GM18526 (cell line): Measurements from ENCODE around the gene ZNF805.

Source experiments
- POLR2A ChIP-seq: IDR thresholded peaks from 3 replicates; pipeline ENCODE4 v1.6.1; 2011; ENCODE audit not compliant: insufficient read length; ENCODE audit errors: extremely low read depth

Gene ZNF805

GRCh38 chr19:57292547-57292946, 52.1 kb downstream of the ZNF805 start:
- TF ChIP-seq POLR2A: no peak

DNA sequence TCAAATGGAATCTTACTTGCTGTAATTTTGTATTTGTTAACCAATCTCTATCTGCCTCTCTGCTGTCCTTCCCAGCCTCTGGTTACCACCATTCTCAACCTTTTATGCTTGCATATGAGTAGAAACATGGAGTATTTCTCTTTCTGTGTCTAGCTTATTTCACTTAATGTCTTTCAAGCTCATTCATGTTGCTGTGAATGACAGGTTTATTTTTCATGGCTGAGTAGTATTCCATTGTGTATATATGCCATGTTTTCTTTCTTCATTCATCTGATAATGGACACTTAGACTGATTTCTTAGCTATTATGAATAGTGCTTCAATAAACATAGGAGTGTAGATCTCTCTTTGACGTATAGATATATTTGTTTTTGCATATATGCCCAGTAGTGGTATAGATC, 53.3 kb downstream of the ZNF805 start:
- TF ChIP-seq POLR2A: no peak

DNA sequence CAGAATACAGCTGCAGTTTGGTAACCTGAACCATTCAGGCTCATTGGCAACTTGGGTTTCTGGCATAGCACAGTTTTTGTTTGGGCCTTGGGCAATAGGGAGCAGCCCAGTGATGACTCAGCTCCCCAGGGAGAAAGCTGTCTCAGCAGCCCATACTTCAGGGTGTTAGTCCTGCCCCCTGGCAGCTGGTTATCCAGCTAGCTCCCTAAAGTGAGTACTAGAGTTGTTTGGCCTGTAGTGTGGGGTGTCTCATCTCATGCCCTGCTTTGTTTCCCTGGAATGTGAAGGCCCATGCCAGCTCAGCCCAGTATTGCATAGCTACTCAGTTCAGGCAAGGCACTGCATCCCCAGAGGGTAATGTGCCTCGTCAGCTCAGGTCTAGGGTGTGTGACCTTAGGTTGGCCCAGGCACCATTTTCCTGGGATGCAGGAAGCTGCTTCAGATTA, 61.6 kb downstream of the ZNF805 start:
- TF ChIP-seq POLR2A: no peak

DNA sequence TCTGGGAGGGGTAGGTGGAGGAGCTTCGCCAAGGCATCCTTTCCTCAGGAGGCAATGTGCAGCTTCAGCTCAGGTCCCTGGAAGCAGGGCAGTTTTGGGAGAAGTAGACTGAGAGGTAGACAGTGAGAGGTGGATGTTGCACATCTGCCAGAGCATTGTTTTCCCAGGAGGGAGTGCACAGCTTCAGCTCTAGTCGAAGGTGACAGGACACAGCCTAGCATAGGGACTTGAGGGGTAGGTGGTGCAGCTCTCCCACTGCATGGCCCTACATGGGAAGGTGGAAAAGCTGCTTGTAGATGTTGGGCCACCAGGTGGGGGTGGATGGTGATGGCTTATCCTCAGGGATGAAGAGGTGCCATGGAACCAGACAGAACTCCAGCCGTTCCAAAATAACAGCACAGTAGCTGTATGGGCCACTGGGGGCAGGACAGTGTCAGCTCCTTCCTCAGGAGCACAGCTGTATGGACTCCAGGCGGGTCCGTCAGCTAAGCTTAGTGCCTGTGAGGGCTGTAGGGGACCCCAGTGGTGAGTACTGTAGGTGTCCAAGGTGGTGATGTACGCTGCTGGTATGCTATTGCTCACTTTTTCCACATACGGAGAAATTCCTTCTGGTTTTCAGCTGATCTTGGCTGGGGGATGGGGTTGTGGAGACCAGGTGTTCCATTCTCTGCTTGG, 62.4 kb downstream of the ZNF805 start:
- no peak for TF ChIP-seq POLR2A
